ENCODE measurements around the gene ZNF22.
"Not testable (repeated sequence)": the region's sequence is repeated elsewhere in the genome, so short reads cannot be mapped to it uniquely, and the experiment has no call there.

ZNF22 gene

DNA sequence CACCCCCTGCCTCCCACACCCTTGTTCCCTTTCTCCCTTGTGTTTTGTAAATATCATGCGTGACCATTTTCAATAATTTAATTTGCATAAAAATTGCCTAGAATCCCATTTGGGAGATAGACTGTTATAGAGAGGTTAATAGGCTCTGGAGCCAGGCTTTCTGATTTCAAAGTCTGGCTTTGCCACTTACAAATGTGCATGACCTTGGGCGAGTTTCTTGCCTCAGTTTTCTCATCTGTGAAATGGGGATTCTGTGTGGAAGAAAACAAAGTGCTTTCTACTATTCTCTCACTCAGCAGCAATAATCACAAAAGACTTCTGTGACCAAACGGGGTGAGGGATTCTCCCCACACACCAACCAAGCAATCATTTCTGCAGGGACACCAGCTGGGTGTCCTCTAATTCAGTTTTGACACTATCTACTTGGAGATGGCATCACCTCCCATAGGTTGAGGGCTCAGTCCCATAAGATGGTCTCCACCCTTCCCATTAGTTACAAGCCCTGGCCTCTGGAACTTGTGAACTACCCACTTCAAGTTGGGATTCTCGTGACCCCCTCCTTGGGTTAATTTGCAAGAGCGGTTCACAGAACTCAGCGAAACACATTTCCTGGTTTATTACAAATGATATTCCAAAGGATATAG, 3.5 kb upstream of the ZNF22 start:
- Histone ChIP-seq H3K36me3 (ENCODE audit: insufficient read depth, low read length) (no peaks in the 10 kb centered on the region), H3K9ac (ENCODE audit: low read depth, low read length) (no peak overlapping the region), H3K9me3 (ENCODE audit: control insufficient read depth, insufficient read depth, low read length) (no peaks in the 10 kb centered on the region), H3K4me1 (ENCODE audit: insufficient read depth, low read length) (no peaks in the 10 kb centered on the region; the same call in 1 of the 2 replicates)

DNA sequence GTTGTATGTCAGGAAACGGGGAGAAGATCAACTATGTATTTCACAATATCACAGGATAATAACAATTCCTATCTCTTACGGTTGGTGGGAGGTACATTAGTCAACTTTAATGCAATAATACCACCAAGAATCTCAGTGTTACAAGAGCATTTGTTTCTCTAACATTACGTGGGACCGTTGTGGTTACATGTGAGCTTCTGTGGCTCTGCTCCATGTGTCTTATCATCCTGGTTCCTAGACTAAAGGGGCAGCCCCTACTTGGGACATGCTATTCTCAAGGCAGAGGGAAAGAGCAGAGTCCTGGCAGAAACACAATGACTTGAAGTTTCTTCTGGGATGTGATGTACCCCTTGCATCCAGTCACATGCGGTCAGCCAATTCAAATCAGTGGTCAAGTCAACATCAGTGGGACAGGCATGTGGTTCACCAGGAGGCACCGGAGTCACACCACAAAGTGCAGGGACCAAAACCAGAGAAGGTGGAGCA, 2.5 kb upstream of the ZNF22 start:
- H3K9me3 ChIP-seq (ENCODE audit: control insufficient read depth, insufficient read depth, low read length) = no peaks in the 10 kb centered on the region
- no peaks in the 10 kb centered on the region; the same call in 1 of the 2 replicates for H3K4me1 ChIP-seq (ENCODE audit: insufficient read depth, low read length)
- no peak overlapping the region for H3K9ac ChIP-seq (ENCODE audit: low read depth, low read length)
- H3K36me3 ChIP-seq (ENCODE audit: insufficient read depth, low read length) = no peaks in the 10 kb centered on the region

DNA sequence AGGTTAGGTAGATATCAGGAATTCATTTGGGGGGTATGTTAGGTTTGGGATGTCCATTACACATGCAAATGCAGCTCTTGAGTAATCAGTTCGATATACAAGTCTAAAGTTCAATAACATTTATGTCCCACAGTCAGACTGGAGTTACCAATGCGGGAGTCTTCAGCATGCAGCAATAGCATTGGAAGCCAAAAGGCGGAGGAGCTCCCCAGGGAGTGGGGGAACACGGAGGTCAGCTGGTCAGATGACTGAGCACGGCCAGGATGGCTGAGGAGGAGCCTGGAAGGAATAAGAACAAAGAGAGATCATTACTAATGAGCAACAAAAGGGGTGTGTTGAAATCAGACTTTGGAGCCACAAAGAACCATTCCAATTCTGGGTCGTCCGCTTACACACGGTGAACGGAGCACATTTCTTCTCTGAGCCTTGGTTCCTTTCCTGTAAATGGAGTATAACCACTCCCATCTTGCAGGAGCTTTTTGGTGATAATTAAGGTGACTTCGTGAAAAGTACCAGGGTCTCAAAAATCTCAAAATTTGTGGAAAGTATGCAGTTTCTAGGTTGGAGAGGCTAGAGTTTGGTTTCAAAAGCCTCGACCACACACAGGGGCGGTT, 478 bp upstream of the ZNF22 start:
- Histone ChIP-seq H3K9ac (ENCODE audit: low read depth, low read length) (peak overlapping the region; percentile 65), H3K4me1 (ENCODE audit: insufficient read depth, low read length) (no peaks in the 10 kb centered on the region), H3K36me3 (ENCODE audit: insufficient read depth, low read length) (peaks cover 6% of the 10 kb centered on the region), H3K9me3 (ENCODE audit: control insufficient read depth, insufficient read depth, low read length) (no peaks in the 10 kb centered on the region)

GRCh38 chr10:45001381-45002148, 842 bp downstream of the ZNF22 start:
- Histone ChIP-seq H3K9me3 (ENCODE audit: control insufficient read depth, insufficient read depth, low read length) (no peaks in the 10 kb centered on the region), H3K4me1 (ENCODE audit: insufficient read depth, low read length) (no peaks in the 10 kb centered on the region), H3K36me3 (ENCODE audit: insufficient read depth, low read length) (peaks cover 10% of the 10 kb centered on the region), H3K9ac (ENCODE audit: low read depth, low read length) (peak overlapping the region; percentile 65)

- Histone ChIP-seq H3K36me3 (ENCODE audit: insufficient read depth, low read length) (peaks cover 10% of the 10 kb centered on the region), H3K9me3 (ENCODE audit: control insufficient read depth, insufficient read depth, low read length) (no peaks in the 10 kb centered on the region)
These were observed 2.8 kb downstream of the ZNF22 start for GRCh38 chr10:45003432-45004000.

GRCh38 chr10:45004661-45005060, 3.9 kb downstream of the ZNF22 start:
- peaks cover 10% of the 10 kb centered on the region for H3K36me3 ChIP-seq (ENCODE audit: insufficient read depth, low read length)
- H3K4me1 ChIP-seq (ENCODE audit: insufficient read depth, low read length) = no peaks in the 10 kb centered on the region
- no peak overlapping the region for H3K9ac ChIP-seq (ENCODE audit: low read depth, low read length)
- H3K9me3 ChIP-seq (ENCODE audit: control insufficient read depth, insufficient read depth, low read length) = no peaks in the 10 kb centered on the region

More at GRCh38 chr10:45003432-45004000, 2.8 kb downstream of the ZNF22 start:
- Histone ChIP-seq H3K9ac (ENCODE audit: low read depth, low read length) (no peak overlapping the region), H3K4me1 (ENCODE audit: insufficient read depth, low read length) (no peaks in the 10 kb centered on the region)

GRCh38 chr10:45005284-45005683, 4.6 kb downstream of the ZNF22 start:
- Histone ChIP-seq H3K4me1 (ENCODE audit: insufficient read depth, low read length) (no peaks in the 10 kb centered on the region), H3K9me3 (ENCODE audit: control insufficient read depth, insufficient read depth, low read length) (no peaks in the 10 kb centered on the region)

GRCh38 chr10:45006276-45007030, 5.7 kb downstream of the ZNF22 start:
- H3K36me3 ChIP-seq (ENCODE audit: insufficient read depth, low read length) = peaks cover 10% of the 10 kb centered on the region
- no peaks in the 10 kb centered on the region for H3K9me3 ChIP-seq (ENCODE audit: control insufficient read depth, insufficient read depth, low read length)
- H3K9ac ChIP-seq (ENCODE audit: low read depth, low read length) = no peak overlapping the region
- no peaks in the 10 kb centered on the region for H3K4me1 ChIP-seq (ENCODE audit: insufficient read depth, low read length)

More at GRCh38 chr10:45005284-45005683, 4.6 kb downstream of the ZNF22 start:
- H3K9ac ChIP-seq (ENCODE audit: low read depth, low read length) = no peak overlapping the region
- peaks cover 10% of the 10 kb centered on the region for H3K36me3 ChIP-seq (ENCODE audit: insufficient read depth, low read length)

DNA sequence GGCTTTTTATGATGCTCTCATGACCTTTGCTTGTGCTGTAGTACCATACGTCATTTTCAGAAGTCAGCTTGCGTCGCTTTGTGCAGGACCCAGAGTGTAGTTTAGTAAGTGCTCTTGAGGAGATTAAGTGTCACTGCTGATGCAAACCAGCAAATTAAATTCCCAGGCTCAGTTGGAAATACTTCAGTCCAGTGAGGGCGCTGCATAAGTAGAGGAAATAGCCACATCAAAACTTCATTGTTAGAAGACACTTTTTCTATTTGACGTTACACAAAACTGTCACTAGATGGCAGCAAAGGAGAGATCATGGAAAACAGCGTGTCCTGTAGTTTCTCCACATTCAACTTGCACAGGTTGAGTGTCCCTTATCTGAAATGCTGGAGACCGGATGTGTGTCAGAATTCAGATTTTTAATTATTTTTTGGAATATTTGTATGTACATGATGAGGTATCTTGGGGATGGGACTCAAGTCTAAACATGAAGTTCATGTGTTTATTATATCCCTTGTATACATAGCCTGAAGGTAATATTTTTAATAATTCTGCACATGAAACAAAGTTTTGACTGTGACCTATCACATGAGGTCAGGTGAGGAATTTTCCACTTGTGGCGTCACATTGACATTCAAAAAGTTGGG, 7.9 kb downstream of the ZNF22 start:
- Histone ChIP-seq H3K4me1 (ENCODE audit: insufficient read depth, low read length) (no peaks in the 10 kb centered on the region), H3K9ac (ENCODE audit: low read depth, low read length) (no peak overlapping the region), H3K36me3 (ENCODE audit: insufficient read depth, low read length) (peaks cover 7% of the 10 kb centered on the region; the same call in 1 of the 2 replicates), H3K9me3 (ENCODE audit: control insufficient read depth, insufficient read depth, low read length) (no peaks in the 10 kb centered on the region)

GRCh38 chr10:45014557-45014956, 13.8 kb downstream of the ZNF22 start:
- H3K4me1 ChIP-seq (ENCODE audit: insufficient read depth, low read length); H3K9ac ChIP-seq (ENCODE audit: low read depth, low read length); H3K36me3 ChIP-seq (ENCODE audit: insufficient read depth, low read length); H3K9me3 ChIP-seq (ENCODE audit: control insufficient read depth, insufficient read depth, low read length): not testable (repeated sequence)

DNA sequence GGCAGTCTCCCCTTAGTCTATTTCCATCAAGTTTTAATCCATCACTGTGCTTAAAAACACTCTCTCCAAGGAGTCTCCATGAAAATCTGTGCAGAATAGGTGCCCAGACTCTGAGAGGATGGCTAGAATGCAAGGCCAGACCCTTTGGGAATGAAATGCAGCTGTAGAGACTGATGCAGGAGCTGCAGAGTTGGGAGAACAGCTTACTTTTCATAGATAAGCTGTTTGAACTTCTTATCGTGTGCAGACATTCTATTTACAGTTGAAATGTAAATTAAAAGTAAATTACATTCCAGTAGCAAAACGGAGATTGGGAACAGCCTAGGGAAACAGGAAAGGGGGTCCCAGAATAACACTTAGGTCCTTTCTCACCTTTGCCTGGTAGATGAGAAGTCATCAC, 14.9 kb downstream of the ZNF22 start:
- H3K9me3 ChIP-seq (ENCODE audit: control insufficient read depth, insufficient read depth, low read length) = no peaks in the 10 kb centered on the region
- H3K36me3 ChIP-seq (ENCODE audit: insufficient read depth, low read length) = no peaks in the 10 kb centered on the region
- H3K4me1 ChIP-seq (ENCODE audit: insufficient read depth, low read length) = no peaks in the 10 kb centered on the region
- H3K9ac ChIP-seq (ENCODE audit: low read depth, low read length) = no peak overlapping the region

DNA sequence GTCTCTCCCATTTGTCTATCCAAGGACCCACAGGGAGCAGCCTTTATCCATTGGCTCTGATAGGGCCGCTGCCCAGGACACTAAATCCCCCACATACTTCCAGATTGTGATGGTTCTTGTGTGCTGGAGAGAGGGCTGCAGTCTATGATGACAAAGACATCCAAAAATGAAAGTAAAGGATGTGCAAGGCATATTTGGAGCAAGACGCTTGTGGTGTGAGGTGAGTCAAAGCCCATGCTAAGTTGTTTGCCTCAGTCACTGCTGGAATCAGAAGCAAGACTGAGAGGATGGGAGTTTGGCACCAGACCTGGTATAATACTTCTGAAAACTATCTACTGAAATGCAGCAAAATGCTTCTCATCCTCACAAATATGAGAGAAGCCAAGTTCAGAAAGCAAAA, 22.7 kb downstream of the ZNF22 start:
- H3K9me3 ChIP-seq (ENCODE audit: control insufficient read depth, insufficient read depth, low read length) = no peaks in the 10 kb centered on the region
- H3K36me3 ChIP-seq (ENCODE audit: insufficient read depth, low read length) = no peaks in the 10 kb centered on the region
- no peaks in the 10 kb centered on the region for H3K4me1 ChIP-seq (ENCODE audit: insufficient read depth, low read length)
- no peak overlapping the region for H3K9ac ChIP-seq (ENCODE audit: low read depth, low read length)

DNA sequence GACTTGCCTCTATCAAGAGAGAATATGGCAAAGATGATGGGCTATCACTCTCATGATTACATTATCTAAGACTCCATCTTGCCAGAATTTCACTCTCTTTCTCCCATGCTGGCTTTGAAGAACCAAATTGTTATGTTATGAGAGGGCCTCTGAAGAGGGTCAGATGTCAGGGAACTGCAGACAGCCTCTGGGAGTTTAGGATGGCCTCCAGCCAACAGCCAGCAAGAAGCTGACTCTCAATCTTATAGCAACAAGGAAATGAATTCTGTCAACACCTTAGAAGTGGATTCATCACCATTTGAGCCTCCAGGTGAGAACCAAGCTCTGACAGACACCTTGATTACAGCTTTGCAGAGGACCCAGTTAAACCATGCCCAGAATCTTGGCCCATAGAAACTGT, 33.6 kb downstream of the ZNF22 start:
- H3K36me3 ChIP-seq (ENCODE audit: insufficient read depth, low read length) = no peaks in the 10 kb centered on the region
- no peak overlapping the region for H3K9ac ChIP-seq (ENCODE audit: low read depth, low read length)
- H3K4me1 ChIP-seq (ENCODE audit: insufficient read depth, low read length) = no peaks in the 10 kb centered on the region
- peaks cover 4% of the 10 kb centered on the region; the same call in 1 of the 2 replicates for H3K9me3 ChIP-seq (ENCODE audit: control insufficient read depth, insufficient read depth, low read length)
